GM19238 (cell line): Measurements from ENCODE around the gene SHROOM3.

Experiments
- DNase-seq: peaks from one replicate; pipeline ENCODE4 v3.0.0; 2011; ENCODE audit warnings: low spot score; ENCODE audit not compliant: insufficient read length

Gene SHROOM3

DNA sequence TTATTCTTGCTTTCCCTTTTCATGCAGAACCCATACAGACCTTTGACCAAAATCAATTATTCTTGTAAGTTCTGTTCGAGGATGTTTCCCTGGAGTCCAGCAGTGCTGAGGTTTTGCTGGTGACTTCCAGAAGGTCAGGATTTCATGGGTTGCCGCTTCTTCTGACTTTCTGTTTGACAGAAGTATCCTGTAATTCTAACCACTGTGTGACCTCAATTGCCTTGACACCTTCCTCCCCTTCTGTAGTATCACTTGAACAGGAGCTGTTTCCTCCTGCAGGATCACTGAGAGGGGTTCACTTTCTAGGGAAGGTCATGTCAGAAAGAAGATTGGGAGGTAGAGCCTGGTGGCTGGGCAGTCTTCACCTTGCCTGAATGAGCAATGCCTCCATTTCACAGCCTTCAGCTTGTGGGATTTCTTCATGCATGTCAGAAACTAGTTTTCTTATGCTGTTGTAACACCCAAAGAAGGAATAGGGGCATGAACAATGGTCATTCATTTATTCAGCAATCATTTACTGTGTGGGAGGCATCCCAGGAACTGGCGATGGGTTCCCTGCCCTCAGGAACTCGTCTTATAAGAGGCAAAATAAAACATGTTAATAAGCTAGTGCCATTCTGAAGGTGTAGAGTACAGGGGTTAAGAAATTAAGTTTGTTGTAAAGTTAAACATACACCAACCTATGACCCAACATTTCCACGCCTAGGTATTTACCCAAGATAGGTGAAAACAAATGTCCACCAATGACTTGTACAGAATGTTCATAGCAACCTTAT lies 257.0 kb downstream of the SHROOM3 start:
- DNase-seq: no peak

DNA sequence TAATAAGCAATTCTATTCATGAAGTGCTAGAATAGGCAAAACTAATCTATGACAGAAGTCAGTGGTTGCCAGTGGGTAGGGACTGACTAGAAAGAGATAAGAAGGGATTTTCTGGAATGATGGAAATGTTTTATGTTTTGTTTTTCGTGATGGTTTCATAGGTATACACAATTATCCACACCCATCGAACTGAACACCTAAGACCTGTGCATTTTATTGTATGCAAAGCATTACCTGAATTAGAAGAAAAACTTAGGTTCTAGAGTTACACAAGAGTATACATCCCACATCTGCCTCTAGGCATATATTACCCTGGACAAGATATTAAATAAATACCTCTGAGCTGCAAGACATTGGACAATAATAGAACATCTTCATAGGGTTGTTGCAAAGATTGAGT lies 257.7 kb downstream of the SHROOM3 start:
- DNase-seq: no peak

DNA sequence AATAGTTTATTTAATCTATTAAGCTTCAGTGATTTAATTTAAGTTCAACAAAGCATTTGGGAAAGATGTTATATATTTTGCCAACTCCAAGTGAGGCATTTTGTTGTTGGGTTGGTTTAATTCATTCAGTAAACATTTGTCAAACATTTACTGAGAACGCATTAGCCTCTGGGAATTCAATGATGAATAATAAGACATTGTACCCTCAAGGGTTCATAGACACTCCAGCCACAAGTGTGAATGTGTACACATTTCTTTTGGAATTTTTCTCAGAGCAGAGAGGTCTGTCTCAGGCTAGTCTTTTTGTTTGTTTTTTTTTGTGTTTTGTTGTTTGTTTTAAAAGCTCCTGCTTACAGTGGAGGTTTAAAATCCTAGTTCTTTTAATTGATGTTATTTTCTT lies 259.0 kb downstream of the SHROOM3 start:
- no peak for DNase-seq

DNA sequence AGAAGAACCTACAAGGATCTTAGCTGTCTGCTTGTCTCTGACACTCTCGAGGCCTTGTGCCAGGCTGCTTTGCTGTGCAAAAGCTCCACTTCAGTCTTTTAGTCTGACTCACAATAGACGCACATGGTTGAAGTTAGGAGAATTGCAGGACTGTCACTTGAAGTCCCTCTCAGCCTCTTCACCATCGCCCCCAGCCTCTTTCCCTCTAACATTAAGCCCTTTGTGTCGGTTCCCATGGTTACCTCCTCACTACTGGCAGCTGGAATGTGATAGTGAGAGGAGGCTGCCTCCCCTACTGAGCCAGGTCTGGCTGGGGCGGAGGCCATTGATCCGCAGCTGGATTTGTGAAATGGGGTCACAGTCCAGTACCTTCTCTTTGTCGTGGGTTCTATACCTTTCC lies 261.1 kb downstream of the SHROOM3 start:
- DNase-seq: no peak

DNA sequence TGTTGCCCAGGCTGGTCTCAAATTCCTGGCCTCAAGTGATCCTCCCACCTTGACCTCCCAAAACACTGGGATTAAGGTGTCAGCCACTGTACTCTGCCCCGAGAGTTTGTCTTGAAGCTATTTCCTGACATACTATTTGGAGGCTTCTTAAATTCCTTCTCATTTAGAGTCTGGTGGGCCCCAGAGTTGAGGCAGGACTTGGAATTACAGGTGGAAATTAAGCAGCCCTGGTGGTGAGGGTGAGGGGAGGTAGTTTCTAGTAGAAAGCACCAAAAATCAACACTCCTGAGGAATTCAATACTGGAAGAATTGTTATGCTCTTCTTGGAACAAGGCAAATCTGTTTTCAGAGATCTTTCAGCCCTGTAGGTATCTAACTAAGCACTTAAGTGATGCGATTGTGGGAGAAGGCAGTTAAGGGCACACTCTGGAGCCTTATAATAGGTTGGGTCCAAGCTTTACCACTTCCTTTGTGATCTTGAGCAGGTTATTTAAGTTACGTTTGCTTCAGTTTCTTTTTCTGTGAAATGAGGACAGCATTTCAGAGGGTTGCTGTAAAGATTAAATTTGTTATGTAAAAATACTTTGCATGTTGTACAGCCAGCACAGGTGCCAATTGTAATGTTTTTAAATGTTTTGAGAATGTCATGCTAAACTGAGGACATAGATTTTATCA lies 262.2 kb downstream of the SHROOM3 start:
- DNase-seq: no peak

DNA sequence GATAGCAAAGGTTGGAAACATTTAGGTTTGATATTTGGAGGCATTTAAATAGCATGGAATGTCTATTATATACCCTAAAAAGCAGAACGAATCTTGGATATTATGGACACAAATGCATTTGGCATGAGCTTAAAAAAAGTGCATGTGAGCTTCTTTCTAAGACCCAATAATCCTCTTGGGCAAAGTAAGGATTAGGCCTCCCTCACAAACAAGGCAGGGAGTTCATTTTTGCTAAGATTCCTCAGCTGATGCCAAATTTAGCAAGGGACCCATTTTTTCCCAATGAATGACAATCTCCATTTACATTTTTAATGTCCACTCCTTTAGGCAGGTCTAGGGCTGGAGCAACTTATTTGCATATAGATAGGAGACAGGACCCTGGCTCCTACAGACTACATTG lies 263.1 kb downstream of the SHROOM3 start:
- no peak for DNase-seq

DNA sequence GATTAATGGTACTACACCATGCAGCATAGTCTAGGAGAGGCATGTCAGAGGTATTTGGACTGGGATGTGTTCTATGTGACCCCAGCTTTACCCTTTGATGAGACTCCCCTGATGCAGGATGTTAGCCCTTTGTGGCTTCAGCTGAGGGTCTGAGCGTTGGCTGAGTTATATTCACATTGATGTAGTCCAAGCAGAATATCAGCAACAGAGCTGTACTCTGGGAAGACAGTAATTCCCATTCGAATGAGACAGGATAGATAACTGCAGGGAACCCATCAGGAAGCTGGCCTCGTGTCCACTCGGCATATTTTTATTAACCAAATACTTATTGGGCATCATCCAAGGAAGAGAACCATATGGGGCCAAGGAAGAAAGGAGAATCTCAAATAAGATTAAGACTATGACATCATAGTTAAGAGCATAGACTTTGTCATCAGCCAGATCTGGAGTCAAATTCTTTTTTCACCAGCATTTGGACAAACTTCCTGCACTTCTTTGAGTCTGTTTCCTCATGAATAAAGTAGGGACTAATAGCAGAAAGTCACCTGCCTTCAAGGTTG lies 264.8 kb downstream of the SHROOM3 start:
- no peak for DNase-seq

DNA sequence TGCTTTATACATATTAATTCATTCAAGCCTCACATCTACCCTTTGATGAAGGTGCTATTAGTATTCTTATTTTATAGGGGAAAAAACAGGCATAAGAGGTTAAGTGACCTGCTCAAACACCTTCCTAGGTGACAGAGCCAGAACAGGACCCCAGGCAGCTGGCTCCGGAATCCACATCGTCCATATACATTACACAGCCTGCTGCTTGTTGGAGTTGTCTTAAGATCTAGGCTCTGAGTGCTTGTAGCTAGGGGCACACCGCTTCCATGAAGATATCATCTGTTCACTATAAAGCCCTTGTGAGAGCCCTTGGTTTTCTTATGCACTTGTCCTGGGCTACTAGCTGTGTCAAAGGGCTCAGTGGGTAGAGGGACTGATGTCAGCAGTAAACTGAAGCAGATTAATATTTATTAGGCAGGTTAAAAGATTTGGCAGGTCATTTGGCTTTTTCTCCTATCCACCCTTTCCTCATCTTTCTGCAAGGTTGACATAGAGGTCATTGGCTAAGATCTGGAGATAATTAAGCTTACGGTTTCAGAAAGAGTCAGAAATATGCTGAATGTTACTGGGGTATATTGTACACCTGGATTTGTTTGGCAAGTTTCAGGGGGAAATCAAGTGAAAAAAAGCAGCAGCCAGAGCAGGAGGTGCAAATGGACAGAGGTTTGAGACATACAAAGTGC lies 267.6 kb downstream of the SHROOM3 start:
- DNase-seq: no peak

DNA sequence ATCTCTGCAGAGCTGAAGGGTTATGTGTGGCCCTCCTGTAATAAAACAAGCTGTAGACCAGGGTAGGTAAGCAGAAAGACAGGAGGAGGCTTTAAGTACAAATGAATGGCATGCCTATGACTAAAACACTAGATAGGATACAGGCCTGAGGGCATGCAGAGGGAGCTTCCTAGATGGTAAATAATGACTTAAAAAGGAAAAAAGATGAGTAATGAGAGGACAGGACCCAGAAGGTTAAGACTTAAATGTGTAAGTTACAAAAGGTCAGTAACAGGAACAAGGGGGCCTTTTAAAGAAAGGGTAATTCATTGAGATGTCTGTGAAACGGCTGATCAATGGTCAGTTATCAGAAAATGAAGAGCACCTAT lies 268.1 kb downstream of the SHROOM3 start:
- DNase-seq: no peak

DNA sequence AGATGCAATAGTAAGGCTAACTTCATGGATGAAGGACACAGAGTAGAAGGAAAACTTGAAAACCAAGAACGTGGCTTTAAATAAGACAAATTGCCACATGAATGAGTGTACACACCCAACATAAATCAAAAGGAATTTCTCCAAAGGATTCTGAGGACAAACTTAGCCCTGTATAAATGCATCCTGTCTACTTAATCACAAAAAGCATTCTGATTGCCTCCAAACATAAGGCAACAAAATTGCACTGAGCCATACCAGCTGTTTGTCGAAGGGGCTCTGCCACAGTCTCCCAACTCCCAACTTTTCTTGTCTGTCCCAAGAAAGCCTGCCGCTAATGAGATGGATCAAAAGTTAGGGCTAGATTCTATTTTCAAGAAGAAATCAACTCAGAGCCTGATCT lies 268.6 kb downstream of the SHROOM3 start:
- no peak for DNase-seq

DNA sequence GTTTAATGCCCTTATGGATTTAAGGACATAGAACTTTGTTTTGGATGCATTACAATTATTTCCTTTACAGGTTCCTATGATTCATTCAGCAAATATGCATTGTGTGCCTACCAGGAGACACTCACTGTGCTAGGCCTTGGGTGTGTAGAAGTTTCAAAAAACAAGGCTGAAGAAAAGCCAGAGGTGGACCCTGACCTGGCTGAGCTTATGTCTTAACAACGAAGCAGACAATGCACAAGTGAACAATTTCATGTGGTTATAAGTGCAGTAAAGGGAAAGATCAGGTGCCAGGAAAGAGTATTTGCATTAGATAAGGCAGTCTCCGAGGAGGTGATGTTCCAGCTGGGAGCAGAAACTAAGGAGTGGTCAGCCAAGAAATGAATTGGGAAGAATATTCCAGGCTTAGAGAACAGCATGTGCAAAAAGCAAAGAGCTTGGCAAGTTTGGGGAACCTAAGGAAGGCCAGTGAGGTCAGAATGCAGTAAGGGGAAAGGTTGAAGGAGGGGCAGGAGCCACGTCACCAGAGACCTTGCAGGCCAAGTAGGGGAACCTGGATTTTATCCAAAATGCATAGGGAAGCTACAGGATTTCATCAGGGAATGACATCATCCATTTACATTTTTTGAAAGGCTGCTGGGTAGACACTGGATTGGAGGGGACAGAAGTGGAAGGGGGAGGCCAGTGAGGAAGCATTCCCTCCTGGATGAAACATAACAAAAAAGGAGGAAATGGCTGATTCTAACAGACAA lies 269.3 kb downstream of the SHROOM3 start:
- no peak for DNase-seq

DNA sequence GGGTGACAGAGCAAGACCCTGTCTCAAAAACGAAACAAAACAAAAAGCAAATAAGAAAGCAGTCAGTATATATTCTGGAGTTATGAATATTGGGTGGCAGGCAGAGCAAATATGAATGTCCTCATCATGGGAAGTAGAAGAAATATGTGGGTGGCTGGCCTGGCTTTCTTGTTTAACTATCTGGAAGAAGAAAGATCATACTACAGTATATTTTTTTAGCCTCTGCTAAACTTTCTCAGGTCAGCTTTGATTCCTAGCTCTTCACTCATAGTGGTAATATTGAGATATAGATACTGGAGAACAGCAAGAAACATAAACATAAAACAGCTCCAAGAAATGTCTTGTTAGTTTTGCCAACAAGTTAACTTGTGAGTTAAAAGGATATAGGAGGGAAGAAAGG lies 270.4 kb downstream of the SHROOM3 start:
- no peak for DNase-seq

DNA sequence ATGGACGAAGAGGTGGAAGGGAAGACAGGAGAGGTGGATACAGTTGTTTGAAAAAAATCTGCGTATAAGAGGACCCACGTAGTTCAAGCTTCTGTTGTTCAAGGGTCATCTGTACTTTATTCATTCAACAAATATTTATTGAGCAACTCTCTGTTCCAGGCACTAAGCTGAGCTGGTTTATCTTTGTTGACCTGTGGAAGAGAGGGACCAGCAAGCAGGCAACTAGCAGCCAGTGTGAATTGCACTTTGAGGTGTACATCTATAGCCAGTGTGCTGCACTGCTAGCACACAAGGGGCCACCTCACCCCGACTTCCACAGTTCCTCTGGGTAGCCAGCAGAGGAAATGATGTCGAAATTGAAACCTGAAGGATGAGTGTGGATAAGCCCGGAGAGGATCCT lies 271.6 kb downstream of the SHROOM3 start:
- DNase-seq: no peak

DNA sequence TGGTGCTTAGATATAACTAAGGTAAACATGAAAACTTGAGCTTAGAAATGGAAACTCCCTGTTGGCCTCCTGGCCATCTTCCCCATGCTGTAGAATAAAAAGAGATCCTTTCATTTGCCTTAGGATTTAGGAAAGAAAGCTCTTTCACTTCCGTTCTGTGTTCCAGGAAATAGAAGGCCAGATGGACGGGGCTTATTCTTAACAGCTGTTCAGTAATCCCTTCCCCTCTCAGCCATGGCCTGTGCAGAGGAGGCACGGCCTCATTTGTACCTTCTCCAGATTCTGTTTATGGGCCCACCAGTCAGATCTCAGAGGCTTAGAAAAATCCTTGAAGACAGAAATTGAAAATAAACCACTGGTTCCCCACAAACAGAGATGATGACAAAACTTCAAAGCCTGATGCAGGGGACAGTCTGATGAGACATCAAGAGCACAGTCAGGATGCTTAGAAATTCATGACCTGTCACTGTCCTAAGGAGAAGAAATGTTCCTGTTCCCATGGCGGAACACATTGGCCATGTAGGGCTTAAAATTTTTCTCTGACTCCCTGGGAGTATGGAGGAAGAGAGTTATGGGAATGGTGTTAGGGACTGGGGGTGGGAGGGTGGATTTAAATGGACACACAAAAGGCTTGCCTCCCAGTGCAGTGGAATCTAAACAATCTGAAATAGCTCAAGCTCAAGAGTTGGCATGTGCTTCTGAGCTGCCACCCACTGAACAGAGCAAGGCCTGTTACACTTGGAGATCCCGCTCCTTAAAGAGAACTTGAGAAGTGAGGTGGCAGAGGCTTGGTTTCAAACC lies 274.1 kb downstream of the SHROOM3 start:
- DNase-seq: no peak

DNA sequence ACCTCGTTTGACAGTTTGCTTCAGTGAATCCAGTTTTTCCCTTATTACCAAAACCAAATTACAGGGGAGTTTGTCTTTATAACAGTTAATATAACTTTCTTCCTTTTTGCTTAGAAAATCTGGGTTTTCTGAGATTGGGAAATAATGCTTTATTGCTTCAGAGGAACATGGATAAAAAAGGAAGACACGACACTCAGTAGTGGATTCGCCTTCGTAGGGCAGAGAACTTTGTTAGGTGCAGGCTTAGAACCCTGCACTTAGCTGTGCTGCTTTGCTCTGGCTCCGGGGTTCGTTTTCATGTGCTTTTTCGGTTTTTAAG lies 274.7 kb downstream of the SHROOM3 start:
- DNase-seq: no peak

DNA sequence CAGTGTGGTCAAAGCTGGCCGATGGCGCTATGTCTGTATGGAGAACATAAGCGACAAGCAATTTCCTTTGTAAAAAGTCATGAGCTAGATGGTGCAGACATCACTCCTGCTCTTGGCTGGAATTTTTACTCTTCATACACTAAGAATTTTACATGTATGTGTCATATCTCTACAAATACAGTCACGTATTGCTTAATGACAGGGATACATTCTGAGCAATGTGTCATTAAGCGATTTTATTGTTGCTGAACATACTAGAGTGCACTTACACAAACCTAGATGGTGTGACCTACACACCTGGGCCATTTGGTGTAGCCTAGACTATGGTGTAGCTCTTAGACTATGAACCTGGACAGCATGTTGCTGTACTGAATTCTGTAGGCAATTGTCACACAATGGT lies 277.5 kb downstream of the SHROOM3 start:
- DNase-seq: no peak

DNA sequence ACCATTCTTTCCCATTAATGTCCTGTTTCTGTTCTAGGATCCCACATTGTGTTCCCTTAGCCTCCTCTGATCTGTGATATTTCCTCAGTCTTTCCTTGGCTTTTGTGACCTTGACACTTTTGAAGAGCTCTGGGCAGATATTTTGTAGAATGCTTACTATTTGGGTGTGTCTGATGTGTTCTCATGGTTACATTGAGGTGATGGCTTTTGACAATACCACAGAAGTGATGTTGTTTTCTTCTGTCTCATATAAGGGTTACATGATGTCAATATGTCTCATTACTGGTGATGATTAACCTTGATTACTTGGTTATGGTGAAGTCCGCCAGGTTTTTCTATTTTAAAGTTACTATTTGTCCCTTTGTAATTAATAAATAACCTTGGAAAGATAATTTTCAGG lies 279.2 kb downstream of the SHROOM3 start:
- no peak for DNase-seq

DNA sequence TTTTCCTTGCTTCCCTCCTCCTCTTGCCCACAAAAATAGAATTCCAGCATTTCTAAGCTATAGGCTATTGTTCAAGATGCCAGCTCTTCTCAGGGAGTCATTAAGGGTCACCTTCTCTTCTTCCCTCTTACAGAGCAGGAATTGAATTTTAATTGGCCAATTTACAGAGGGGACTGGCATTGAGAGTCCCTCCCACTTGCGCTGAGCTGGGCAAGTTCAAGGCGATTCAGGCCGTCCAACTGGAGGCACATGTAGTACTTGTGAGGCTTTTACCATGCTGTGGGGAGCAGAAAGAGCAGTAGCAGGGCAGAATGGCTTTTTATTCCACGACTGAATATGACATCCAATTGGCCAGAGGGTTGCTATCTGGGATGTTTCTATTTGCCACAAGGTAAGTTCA lies 281.0 kb downstream of the SHROOM3 start:
- DNase-seq: no peak

DNA sequence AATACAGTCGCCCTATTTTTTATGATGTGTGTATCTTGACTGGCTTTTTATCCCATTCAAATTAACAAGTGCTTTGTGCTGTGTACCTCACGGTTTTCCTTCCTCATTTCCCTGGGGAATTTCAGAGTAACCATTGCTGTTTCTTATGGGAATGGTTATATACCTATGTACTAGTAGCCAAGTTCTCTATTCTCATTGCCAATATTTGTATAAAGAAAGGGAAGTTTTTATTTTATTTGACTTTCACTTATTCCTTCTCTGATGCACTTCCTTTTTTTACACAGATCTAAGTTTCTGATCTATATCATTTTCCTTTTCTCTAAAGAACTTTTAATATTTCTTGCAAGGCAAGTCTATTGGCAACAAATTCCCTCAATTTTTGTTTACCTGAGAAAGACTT lies 281.6 kb downstream of the SHROOM3 start:
- DNase-seq: no peak

DNA sequence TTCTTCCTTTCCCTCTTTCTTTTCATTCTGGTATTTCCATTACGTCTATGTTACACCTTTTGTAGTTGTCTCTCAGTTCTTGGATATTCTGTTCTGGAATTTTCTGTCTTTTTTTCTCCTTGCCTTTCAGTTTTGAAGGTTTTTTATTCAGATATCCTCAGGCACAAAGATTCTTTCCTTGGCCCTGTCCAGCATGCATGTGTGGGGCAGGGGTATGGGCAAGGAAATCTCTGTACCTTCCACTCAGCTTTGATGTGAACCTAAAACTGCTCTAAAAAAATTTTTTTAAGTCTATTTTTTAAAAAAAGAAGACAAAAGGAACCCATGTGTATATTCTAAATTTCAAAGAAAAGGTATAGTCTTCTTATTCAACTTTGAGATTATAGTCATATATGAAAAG lies 282.4 kb downstream of the SHROOM3 start:
- DNase-seq: no peak

DNA sequence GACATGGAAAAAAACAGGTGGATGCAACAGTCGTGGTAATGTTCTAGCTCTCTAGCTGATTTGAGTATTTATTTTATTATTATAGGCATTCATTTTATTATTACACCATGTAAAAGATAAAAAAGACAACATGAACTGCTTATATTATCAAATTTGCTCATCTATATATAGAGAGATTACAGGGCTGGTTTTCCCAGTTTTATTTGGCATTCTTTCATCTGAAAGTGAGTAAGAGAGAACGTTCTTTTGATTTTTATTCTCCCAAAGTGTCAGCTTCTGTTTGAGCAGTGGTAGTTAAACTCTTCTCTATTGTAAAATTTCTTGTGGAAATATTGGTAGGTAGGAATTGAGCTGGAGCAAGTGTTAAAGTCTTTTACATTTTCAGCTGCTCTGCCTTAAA lies 283.0 kb downstream of the SHROOM3 start:
- DNase-seq: no peak
